HEK293 (cell line): ENCODE results near the gene POLH.

Experiments used
- CTCF ChIA-PET: fragments of 350-600 bp; formaldehyde crosslinking; extraction: SDS; loops from one replicate; lab custom pipeline; 2021; ENCODE audit warnings: antibody characterized with exemption; lab: Yijun Ruan, JAX
- POLR2A ChIA-PET: fragments of 300-600 bp; formaldehyde crosslinking; extraction: SDS; loops from one replicate; lab custom pipeline; 2020; ENCODE audit warnings: antibody characterized with exemption, inconsistent platforms; lab: Yijun Ruan, JAX
- H3K27ac ChIP-seq: fragments of 200-500 bp; sonication (Bioruptor generic); 2 replicates; pipeline ENCODE4 v1.5.1; 2014; ENCODE audit warnings: low read depth, low read length, control low read depth, inconsistent platforms; ENCODE audit errors: extremely low read depth
- H3K36me3 ChIP-seq, 2 experiments: fragments of 200-500 bp in 1 of 2; sonication (Bioruptor generic) in 1 of 2; 1 replicate in 1 of 2; 2 replicates in 1 of 2; pipeline ENCODE4 v1.5.1; 2014 to 2017; ENCODE audit warnings: inconsistent platforms in 2 of 2, low read length in 2 of 2; ENCODE audit not compliant: control insufficient read depth in 2 of 2, insufficient read depth in 1 of 2
- H3K4me1 ChIP-seq: fragments of 200-500 bp; sonication (Bioruptor generic); 2 replicates; pipeline ENCODE4 v1.5.1; 2014; ENCODE audit warnings: mild to moderate bottlenecking, low read length, inconsistent platforms; ENCODE audit not compliant: control insufficient read depth, insufficient read depth
- H3K4me3 ChIP-seq: 2 replicates; pipeline ENCODE4 v1.5.1; 2011; ENCODE audit warnings: low read depth, mild to moderate bottlenecking, control low read depth, low read length, moderate library complexity
- H3K9me3 ChIP-seq: fragments of 200-500 bp; sonication (Bioruptor generic); 2 replicates; pipeline ENCODE4 v1.5.1; 2014; ENCODE audit warnings: low read depth, low read length, inconsistent platforms; ENCODE audit not compliant: control insufficient read depth, insufficient read depth
- GFI1B ChIP-seq: fragments of 450-650 bp; formaldehyde crosslinking; IDR thresholded peaks from 2 replicates; pipeline ENCODE4 v1.5.1; 2016; ENCODE audit warnings: missing biosample characterization, missing genetic modification characterization
- GLI2 ChIP-seq: fragments of 450-650 bp; formaldehyde crosslinking; IDR thresholded peaks from 2 replicates; pipeline ENCODE4; 2017; ENCODE audit warnings: missing biosample characterization, missing genetic modification characterization, low read depth, borderline replicate concordance
- HOXA7 ChIP-seq: sonication (generic); formaldehyde crosslinking; IDR thresholded peaks from 2 replicates; pipeline ENCODE4 v1.8.1; 2022; ENCODE audit warnings: missing genetic modification reagents, borderline replicate concordance
- ZFP37 ChIP-seq: fragments of 450-650 bp; formaldehyde crosslinking; IDR thresholded peaks from 2 replicates; pipeline ENCODE4 v1.5.1; 2016; ENCODE audit warnings: missing biosample characterization, missing genetic modification characterization
- ZNF175 ChIP-seq: fragments of 450-650 bp; formaldehyde crosslinking; IDR thresholded peaks from 2 replicates; pipeline ENCODE4 v1.5.1; 2016; ENCODE audit warnings: missing biosample characterization, missing genetic modification characterization
- ZNF26 ChIP-seq: fragments of 450-650 bp; formaldehyde crosslinking; IDR thresholded peaks from 2 replicates; pipeline ENCODE4 v1.5.1; 2016; ENCODE audit warnings: missing biosample characterization, missing genetic modification characterization
- ZNF280C ChIP-seq: fragments of 450-650 bp; formaldehyde crosslinking; IDR thresholded peaks from 2 replicates; pipeline ENCODE4 v1.5.1; 2016; ENCODE audit warnings: missing biosample characterization, missing genetic modification characterization
- ZNF394 ChIP-seq: fragments of 450-650 bp; formaldehyde crosslinking; IDR thresholded peaks from 2 replicates; pipeline ENCODE4 v1.5.1; 2016; ENCODE audit warnings: missing biosample characterization, missing genetic modification characterization, mild to moderate bottlenecking, moderate library complexity, borderline replicate concordance
- ZNF426 ChIP-seq: fragments of 450-650 bp; formaldehyde crosslinking; IDR thresholded peaks from 2 replicates; pipeline ENCODE4 v1.5.1; 2017; ENCODE audit warnings: missing biosample characterization, missing genetic modification characterization, mild to moderate bottlenecking, inconsistent platforms, moderate library complexity
- ZNF660 ChIP-seq: fragments of 450-650 bp; IDR thresholded peaks from 2 replicates; pipeline ENCODE4 v1.5.1; 2018; ENCODE audit warnings: missing biosample characterization, mild to moderate bottlenecking, missing genetic modification characterization
- ZSCAN23 ChIP-seq: fragments of 450-650 bp; formaldehyde crosslinking; IDR thresholded peaks from 2 replicates; pipeline ENCODE4 v1.5.1; 2016; ENCODE audit warnings: missing biosample characterization, missing genetic modification characterization

The POLH gene

GRCh38 chr6:43635387-43636307 is 59.7 kb downstream of the POLH start, which contains the start of gene MAD2L1BP (continued):
- no peak for TF ChIP-seq ZNF280C (tag by site-specific recombination)

GRCh38 chr6:43636308-43636659 is 60.3 kb downstream of the POLH start:
- ChIA-PET POLR2A (interaction anchor here (0.6 to 2.8 kb wide), 9 partner anchors 9 to 134 kb away, joined by 3 to 33 read pairs (median 4); partner anchors contain the start of genes RSPH9 and VEGFA), CTCF (interaction anchor here (0.6 to 2.0 kb wide), 8 partner anchors 9 to 438 kb away, joined by 3 to 8 read pairs (median 4); partner anchors contain the start of gene RSPH9)
- Histone ChIP-seq H3K4me1 (peaks cover 2% of the 10 kb centered on the region; the same call in 1 of the 2 replicates), H3K9me3 (no peaks in the 10 kb centered on the region), H3K36me3 (peaks cover 40 to 45% of the 10 kb centered on the region in 2 experiments), H3K27ac (peak overlapping the region; percentile 71; the same call in 1 of the 2 replicates), H3K4me3 (peak overlapping the region; percentile 91)
- TF ChIP-seq ZNF660 (tag by site-specific recombination), result no peak
- TF ChIP-seq ZNF394 (tag by site-specific recombination), result no peak

GRCh38 chr6:43639984-43640800 is 64.2 kb downstream of the POLH start:
- TF ChIP-seq GFI1B (tag by site-specific recombination) (no peak), GLI2 (no peak), ZNF175 (no peak), HOXA7 (no peak), ZSCAN23 (tag by site-specific recombination) (no peak), ZFP37 (tag by site-specific recombination) (peak; percentile 69; the same call in 1 of the 2 replicates), ZNF426 (tag by site-specific recombination) (no peak), ZNF26 (tag by site-specific recombination) (no peak)
- TF ChIP-seq, all 188 proteins: peak for 1
- no peak overlapping the region for H3K4me3 ChIP-seq
- no peak overlapping the region for H3K27ac ChIP-seq
- H3K9me3 ChIP-seq, result no peaks in the 10 kb centered on the region
- ChIA-PET POLR2A (interaction anchor here (1.8 to 4.7 kb wide), 2 partner anchors 11 to 13 kb away, joined by 5 to 26 read pairs; partner anchors contain the start of gene GTPBP2), CTCF (interaction anchor here (0.5 to 1.5 kb wide), 3 partner anchors 24 to 624 kb away, joined by 3 to 5 read pairs (median 4); no protein-coding TSS in a partner anchor)
- peaks cover 7% of the 10 kb centered on the region for H3K4me1 ChIP-seq
- H3K36me3 ChIP-seq, result peaks cover 50 to 56% of the 10 kb centered on the region in 2 experiments
